KMS-11 (cell line): ENCODE data around the gene BMP4.

Experiments used
- H2AFZ ChIP-seq: fragments of 200-600 bp; sonication (generic); 2 replicates; pipeline ENCODE4 v1.6.1; 2016; ENCODE audit warnings: antibody characterized with exemption, mixed run types, low read depth
- H3K27ac ChIP-seq: fragments of 200-600 bp; sonication (generic); 2 replicates; pipeline ENCODE4 v1.6.1; 2016; ENCODE audit warnings: mild to moderate bottlenecking, mixed run types
- H3K27me3 ChIP-seq: fragments of 200-600 bp; sonication (generic); 2 replicates; pipeline ENCODE4 v1.6.1; 2017; ENCODE audit warnings: mild to moderate bottlenecking, low read depth, mixed run types, moderate library complexity; ENCODE audit not compliant: insufficient read depth
- H3K36me3 ChIP-seq: fragments of 200-600 bp; sonication (generic); 2 replicates; pipeline ENCODE4 v1.6.1; 2017; ENCODE audit warnings: mild to moderate bottlenecking, mixed run types; ENCODE audit not compliant: insufficient read depth
- H3K4me1 ChIP-seq: fragments of 200-600 bp; sonication (generic); 2 replicates; pipeline ENCODE4 v1.6.1; 2016; ENCODE audit warnings: mild to moderate bottlenecking, low read depth, mixed run types; ENCODE audit not compliant: poor library complexity, severe bottlenecking
- H3K4me2 ChIP-seq: fragments of 200-600 bp; sonication (generic); 2 replicates; pipeline ENCODE4 v1.7.0; 2016; ENCODE audit warnings: mild to moderate bottlenecking, mixed run types
- H3K4me3 ChIP-seq: fragments of 200-600 bp; sonication (generic); IDR thresholded peaks from 2 replicates; pipeline ENCODE4 v1.6.1; 2017; ENCODE audit warnings: low read depth, low read length, mixed read lengths; ENCODE audit not compliant: insufficient read depth
- H3K79me2 ChIP-seq: fragments of 200-600 bp; sonication (generic); 2 replicates; pipeline ENCODE4 v1.6.1; 2016; ENCODE audit warnings: low read depth, mixed run types; ENCODE audit not compliant: insufficient read depth
- H3K9ac ChIP-seq: fragments of 200-600 bp; sonication (generic); 2 replicates; pipeline ENCODE4 v1.6.1; 2016; ENCODE audit warnings: mild to moderate bottlenecking, mixed run types
- H4K20me1 ChIP-seq: fragments of 200-600 bp; sonication (generic); 2 replicates; pipeline ENCODE4 v1.6.1; 2016; ENCODE audit warnings: mild to moderate bottlenecking, mixed run types; ENCODE audit not compliant: insufficient read depth
- CTCF ChIP-seq: fragments of 200-600 bp; sonication (generic); conservative IDR thresholded peaks from 2 replicates; pipeline ENCODE4 v1.6.1; 2017; ENCODE audit warnings: low read depth, mild to moderate bottlenecking, antibody characterized with exemption, low read length, moderate library complexity, mixed read lengths

BMP4 gene

GRCh38 chr14:53955671-53956426 is 776 bp downstream of the BMP4 start:
- no peaks in the 10 kb centered on the region for H3K4me1 ChIP-seq

DNA sequence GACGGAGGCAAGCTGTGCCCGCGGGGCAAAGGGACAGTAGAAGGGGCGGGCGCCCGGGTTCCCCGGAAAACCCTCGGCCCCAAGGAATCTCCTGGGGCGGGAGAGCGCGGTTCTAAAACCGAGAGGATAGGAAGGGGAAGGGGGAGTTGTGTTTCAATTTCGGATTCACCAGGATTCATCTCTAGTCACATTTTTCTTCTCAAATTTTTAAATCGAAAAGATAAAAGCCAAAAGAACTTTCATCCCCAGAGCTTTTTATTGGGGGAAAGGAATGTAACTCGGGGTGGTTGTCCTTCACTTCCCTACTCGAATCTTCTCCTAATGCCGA is 1.4 kb downstream of the BMP4 start:
- Histone ChIP-seq H3K27me3 (peaks cover 14% of the 10 kb centered on the region), H2AFZ (peak overlapping the region; percentile 71; the same call in 1 of the 2 replicates), H3K4me3 (no peak overlapping the region), H3K4me2 (peak overlapping the region; percentile 71), H3K27ac (no peak overlapping the region), H4K20me1 (no peaks in the 10 kb centered on the region), H3K36me3 (no peaks in the 10 kb centered on the region), H3K79me2 (no peaks in the 10 kb centered on the region), H3K4me1 (no peaks in the 10 kb centered on the region), H3K9ac (no peak overlapping the region)
- TF ChIP-seq CTCF, result no peak

More at GRCh38 chr14:53955671-53956426, 776 bp downstream of the BMP4 start:
- Histone ChIP-seq H4K20me1 (no peaks in the 10 kb centered on the region), H3K27ac (no peak overlapping the region), H3K4me2 (peak overlapping the region; percentile 71), H2AFZ (peak overlapping the region; percentile 71; the same call in 1 of the 2 replicates), H3K4me3 (no peak overlapping the region), H3K36me3 (no peaks in the 10 kb centered on the region), H3K9ac (no peak overlapping the region), H3K27me3 (peaks cover 14% of the 10 kb centered on the region), H3K79me2 (no peaks in the 10 kb centered on the region)
- TF ChIP-seq CTCF, result no peak

DNA sequence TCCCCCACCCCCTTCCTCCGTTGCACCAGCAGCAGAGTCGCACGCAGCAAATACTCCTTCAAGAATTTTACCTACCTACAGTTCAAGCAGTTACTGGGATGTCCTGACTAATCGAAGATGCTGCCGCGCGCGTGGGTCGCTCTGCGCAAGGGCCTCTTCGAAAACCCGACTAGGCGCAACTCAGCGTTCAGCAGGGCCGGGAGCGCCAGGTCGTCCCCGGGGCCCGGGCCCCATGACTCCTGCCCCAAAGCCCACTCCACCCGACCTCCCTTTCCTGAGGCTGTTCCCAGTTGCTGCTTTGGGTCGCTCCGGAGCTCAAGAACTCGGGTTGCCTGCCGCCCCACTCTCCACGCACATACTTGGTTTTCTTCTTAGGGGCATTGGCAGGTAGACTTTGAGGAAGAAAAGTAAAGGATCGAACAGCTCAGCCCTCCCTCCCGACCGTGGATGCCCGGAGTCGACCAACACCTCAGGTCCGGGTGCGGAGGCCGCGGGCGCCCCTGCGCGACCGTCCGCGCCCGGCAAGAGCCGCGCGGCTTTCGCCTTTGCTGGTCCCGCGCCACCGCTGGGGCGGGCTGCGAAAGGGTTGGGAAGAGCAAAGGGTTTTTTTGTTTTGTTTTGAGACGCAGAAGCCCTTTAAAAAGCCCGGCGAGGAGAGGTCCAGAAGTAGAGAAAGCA is 1.9 kb downstream of the BMP4 start:
- Histone ChIP-seq H3K4me1 (no peaks in the 10 kb centered on the region), H3K36me3 (no peaks in the 10 kb centered on the region), H4K20me1 (no peaks in the 10 kb centered on the region), H2AFZ (peak overlapping the region; percentile 71; the same call in 1 of the 2 replicates), H3K79me2 (no peaks in the 10 kb centered on the region), H3K4me3 (no peak overlapping the region), H3K4me2 (peak overlapping the region; percentile 71), H3K9ac (no peak overlapping the region), H3K27me3 (peaks cover 14% of the 10 kb centered on the region), H3K27ac (no peak overlapping the region)
- TF ChIP-seq CTCF, result no peak

GRCh38 chr14:53953828-53954550 is 2.6 kb downstream of the BMP4 start:
- Histone ChIP-seq H3K79me2 (no peaks in the 10 kb centered on the region), H3K4me3 (no peak overlapping the region), H3K4me2 (peak overlapping the region; percentile 71), H3K9ac (no peak overlapping the region), H3K27ac (no peak overlapping the region), H3K4me1 (no peaks in the 10 kb centered on the region), H3K36me3 (no peaks in the 10 kb centered on the region), H2AFZ (peak overlapping the region; percentile 71), H3K27me3 (peaks cover 14% of the 10 kb centered on the region), H4K20me1 (no peaks in the 10 kb centered on the region)
- TF ChIP-seq CTCF, result no peak
